GM12878 (cell line): ENCODE measurements around the gene PTGES3L. TPM values are rescaled to one million over a fixed set of nuclear protein-coding genes. Genes with fewer than 3 reads are reported as not detected.

Experiments used
- ATAC-seq: fragments of 200-7000 bp; cut with Tn5 transposase; 3 replicates; pipeline ENCODE4 v1.9.1; 2020; ENCODE audit warnings: mild to moderate bottlenecking, moderate library complexity
- BruUV-seq: library from RNA; stranded (reverse); fragments of 400-500 nt; replicated peaks from 2 replicates; lab custom pipeline; 2021; lab: Mats Ljungman, UMichigan
- CTCF ChIA-PET: fragments of 300-600 bp; sonication (Branson Sonifier 250); formaldehyde crosslinking; extraction: SDS; loops from one replicate; lab custom pipeline; 2021; ENCODE audit warnings: inconsistent platforms; lab: Yijun Ruan, JAX
- POLR2A ChIA-PET: fragments of 350-600 bp; formaldehyde crosslinking; extraction: SDS; loops from one replicate; lab custom pipeline; 2021; ENCODE audit warnings: inconsistent platforms; lab: Charles Lee
- RAD21 ChIA-PET: fragments of 300-600 bp; sonication (Branson Sonifier 250); formaldehyde crosslinking; loops from one replicate; lab custom pipeline; 2023; ENCODE audit warnings: antibody characterized with exemption; ENCODE audit not compliant: unreplicated experiment; lab: Charles Lee
- SMC1A ChIA-PET: fragments of 300-600 bp; sonication (Branson Sonifier 250); formaldehyde crosslinking; loops from one replicate; lab custom pipeline; 2023; ENCODE audit not compliant: unreplicated experiment, uncharacterized antibody; lab: Charles Lee
- DNase-seq: peaks from one replicate; pipeline ENCODE4 v3.0.0-alpha.2; 2011; ENCODE audit warnings: low read depth, low spot score
- FAIRE-seq: peaks from 3 replicates; lab custom pipeline; 2011; peaks lifted over from hg19 to GRCh38; lab: Jason Lieb, UNC
- H2AFZ ChIP-seq: 2 replicates; pipeline ENCODE4 v1.6.0; 2011; ENCODE audit warnings: low read depth, low read length, control low read depth; ENCODE audit not compliant: control insufficient read depth
- H3K27ac ChIP-seq: 2 replicates; pipeline ENCODE4 v1.5.1; 2011; ENCODE audit warnings: control low read depth; ENCODE audit not compliant: control insufficient read depth, insufficient read depth
- H3K27me3 ChIP-seq, 2 experiments: replicated peaks in 1 of 2; 2 replicates each; pipeline versions ENCODE4 v1.6.0 to v1.6.1; 2011; ENCODE audit warnings: low read length in 1 of 2; ENCODE audit not compliant: control insufficient read depth in 2 of 2, insufficient read depth in 2 of 2
- H3K36me3 ChIP-seq, 2 experiments: 2 replicates each; pipeline ENCODE4 v1.5.1; 2011; ENCODE audit warnings: low read length in 1 of 2; ENCODE audit not compliant: control insufficient read depth in 2 of 2, insufficient read depth in 2 of 2
- H3K4me1 ChIP-seq: 2 replicates; pipeline ENCODE4 v1.6.1; 2011; ENCODE audit warnings: mild to moderate bottlenecking, low read length, moderate library complexity, mixed read lengths; ENCODE audit not compliant: control insufficient read depth, insufficient read depth
- H3K4me2 ChIP-seq: 2 replicates; pipeline ENCODE4 v1.6.0; 2011; ENCODE audit warnings: control low read depth; ENCODE audit not compliant: control insufficient read depth, insufficient read depth
- H3K4me3 ChIP-seq: fragments of 200-600 bp; sonication (generic); 2 replicates; pipeline ENCODE4 v1.5.1; 2016
- H3K79me2 ChIP-seq: 2 replicates; pipeline ENCODE4 v1.6.0; 2011; ENCODE audit warnings: low read length; ENCODE audit not compliant: control insufficient read depth, insufficient read depth
- H3K9ac ChIP-seq: 2 replicates; pipeline ENCODE4 v1.8.0; 2011; ENCODE audit warnings: low read length, control low read depth, mixed read lengths; ENCODE audit not compliant: control insufficient read depth, insufficient read depth
- H3K9me3 ChIP-seq: replicated peaks from 3 replicates; pipeline ENCODE4 v1.5.1; 2011; ENCODE audit warnings: mild to moderate bottlenecking, low read length; ENCODE audit not compliant: control insufficient read depth, insufficient read depth
- H4K20me1 ChIP-seq: 2 replicates; pipeline ENCODE4 v1.6.0; 2011; ENCODE audit not compliant: control insufficient read depth, insufficient read depth
- BACH1 ChIP-seq: fragments of 450-650 bp; IDR thresholded peaks from 2 replicates; pipeline ENCODE4 v1.6.1; 2017; ENCODE audit warnings: mild to moderate bottlenecking, borderline replicate concordance
- LARP7 ChIP-seq: fragments of 450-650 bp; IDR thresholded peaks from 2 replicates; pipeline ENCODE4 v1.6.1; 2017; ENCODE audit warnings: mild to moderate bottlenecking
- MEF2B ChIP-seq: fragments of 450-650 bp; IDR thresholded peaks from 2 replicates; pipeline ENCODE4 v1.6.1; 2018; ENCODE audit warnings: mild to moderate bottlenecking, moderate library complexity; ENCODE audit not compliant: partially characterized antibody, poor library complexity, severe bottlenecking
- NFIC ChIP-seq: IDR thresholded peaks from 2 replicates; pipeline ENCODE4 v1.6.1; 2012; ENCODE audit warnings: low read depth, mild to moderate bottlenecking, inconsistent platforms, low read length, moderate library complexity
- POLR2AphosphoS2 ChIP-seq: IDR thresholded peaks from 2 replicates; pipeline ENCODE4 v1.6.1; 2011; ENCODE audit warnings: low read depth, mild to moderate bottlenecking, low read length, improper control_type of control experiment, moderate library complexity
- SRF ChIP-seq, 2 experiments: IDR thresholded peaks; 2 replicates each; pipeline ENCODE4 v1.6.1; 2011; ENCODE audit warnings: low read depth in 2 of 2, low read length in 2 of 2, mild to moderate bottlenecking in 1 of 2, moderate library complexity in 1 of 2
- ZBTB33 ChIP-seq: fragments of 450-650 bp; IDR thresholded peaks from 2 replicates; pipeline ENCODE4 v1.6.1; 2017; ENCODE audit warnings: mild to moderate bottlenecking
- WGBS: methylation state at CpG from one replicate; pipeline ENCODE4 v1.1.6; 2016; ENCODE audit warnings: low lambda C conversion rate; ENCODE audit not compliant: insufficient replicate concordance, insufficient coverage; ENCODE audit errors: missing lambda C conversion rate; 5-methylcytosine and 5-hydroxymethylcytosine counted together
- in situ Hi-C: fragments of 300-500 bp; cut with MboI; formaldehyde crosslinking; loops from 9 replicates; pipeline ENCODE4 v1.14.3; 2018; ENCODE audit warnings: mixed read lengths
- intact Hi-C: fragments of 100-400 bp; cut with micrococcal nuclease; formaldehyde crosslinking; loops from one replicate; pipeline ENCODE4 v1.14.2; 2022; ENCODE audit not compliant: unreplicated experiment
- polyA plus RNA-seq, 11 experiments: library from polyadenylated mRNA; depleted of rRNA in 4 of 11; unstranded in 6 of 11; stranded (reverse) in 5 of 11; fragments of >200 nt; fragmentation: Nextera tagmentation in 4 of 11; fragmentation: Illumina TruSeq in 1 of 11; extraction: Ambion mirVana in 4 of 11; extraction: Trizol in 1 of 11; gene quantifications; 1 replicate in 1 of 11; 2 replicates in 10 of 11; pipeline versions ENCODE4 v1.2.1 to v1.2.3, GENCODE V29; 2011 to 2016; ENCODE audit warnings: inconsistent platforms in 2 of 11, missing spikeins in 2 of 11, low read depth in 1 of 11
- total RNA-seq, 4 experiments: library from RNA; depleted of rRNA in 3 of 4; stranded (reverse); fragments of >200 nt in 3 of 4; fragmentation: Illumina TruSeq in 1 of 4; extraction: Trizol in 1 of 4; gene quantifications; 2 replicates each; pipeline versions ENCODE4 v1.2.1 to v1.2.3, GENCODE V29; 2013 to 2021

PTGES3L gene
- total and polyA plus RNA-seq, 10 of the 15 experiments (the other 5 are each of a cell fraction or from before 2014, with no cell fraction given), result 0.11 to 2.3 (median 0.98) TPM

GRCh38 chr17:42964161-42964932 is 15.5 kb downstream of the PTGES3L start, which contains the start of gene AARSD1 (continued):
- TF ChIP-seq SRF (IDR thresholded peaks at IDR 0.05; ENCODE audit: low read depth in 2 of 2, low read length in 2 of 2), result 0 out of 4 replicates have a peak, but pooled peaks of 1 of the 2 experiments have one; percentile 10
- TF ChIP-seq BACH1, result peak; percentile 69; the same call in 1 of the 2 replicates

- POLR2A ChIA-PET, result no interaction called here
Measured at GRCh38 chr17:42953669-42954068, 26.2 kb downstream of the PTGES3L start.

More at GRCh38 chr17:42953669-42954068, 26.2 kb downstream of the PTGES3L start:
- Histone ChIP-seq H2AFZ (no peak overlapping the region), H4K20me1 (no peaks in the 10 kb centered on the region), H3K36me3 (peaks cover 12 to 24% of the 10 kb centered on the region in 2 experiments), H3K9ac (no peak overlapping the region), H3K9me3 (no peaks in the 10 kb centered on the region), H3K27ac (no peak overlapping the region), H3K4me2 (no peak overlapping the region), H3K4me1 (no peaks in the 10 kb centered on the region), H3K4me3 (no peak overlapping the region), H3K27me3 (no peaks in the 10 kb centered on the region), H3K79me2 (no peaks in the 10 kb centered on the region)
- TF ChIP-seq POLR2AphosphoS2 (no peak), ZBTB33 (no peak), LARP7 (no peak), MEF2B (no peak), NFIC (no peak)
- DNase-seq (no peak), ATAC-seq (no peak), FAIRE-seq (no peak)
- RAD21 ChIA-PET, result no interaction called here
- WGBS, result 100% methylated on average over 1 of the region's 1 CpG
- intact Hi-C loops (no loop called here), in situ Hi-C loops (no loop called here)
- no TSS peak for BruUV-seq
- CTCF ChIA-PET, result no interaction called here
- SMC1A ChIA-PET, result no interaction called here
